K562 (cell line): ENCODE data around the gene KHDC3L. TPM values are rescaled to one million over a fixed set of nuclear protein-coding genes. Genes with fewer than 3 reads are reported as not detected.

Experiments used
- CC2D1A ChIP-seq: fragments of 450-650 bp; IDR thresholded peaks from 2 replicates; pipeline ENCODE4 v1.6.1; 2017; ENCODE audit warnings: mild to moderate bottlenecking
- E4F1 ChIP-seq: fragments of 250-450 bp; sonication (Bioruptor Pico); IDR thresholded peaks from 2 replicates; pipeline ENCODE4 v1.5.0; 2021; ENCODE audit warnings: mild to moderate bottlenecking, borderline replicate concordance
- MTF1 ChIP-seq: fragments of 250-450 bp; sonication (Bioruptor Pico); IDR thresholded peaks from 2 replicates; pipeline ENCODE4 v1.9.0; 2021; ENCODE audit warnings: moderate library complexity, mild to moderate bottlenecking, inconsistent platforms, borderline replicate concordance
- PHF8 ChIP-seq: fragments of 200-600 bp; sonication (generic); IDR thresholded peaks from 2 replicates; pipeline ENCODE4 v1.6.1; 2012; ENCODE audit warnings: mixed run types, mild to moderate bottlenecking, inconsistent platforms, low read length, moderate library complexity, borderline replicate concordance
- TFAP4 ChIP-seq: sonication (generic); formaldehyde crosslinking; IDR thresholded peaks from 2 replicates; pipeline ENCODE4 v1.8.0; 2022; ENCODE audit warnings: missing genetic modification reagents, mild to moderate bottlenecking, moderate library complexity, borderline replicate concordance
- ZNF780A ChIP-seq: fragments of 250-450 bp; sonication (Bioruptor Pico); IDR thresholded peaks from 2 replicates; pipeline ENCODE4 v1.5.0; 2021; ENCODE audit warnings: mild to moderate bottlenecking
- polyA plus RNA-seq, 8 experiments: library from polyadenylated mRNA; depleted of rRNA in 4 of 8; stranded (reverse) in 5 of 8; unstranded in 3 of 8; fragments of >200 nt; fragmentation: Nextera tagmentation in 2 of 8; fragmentation: Illumina TruSeq in 1 of 8; extraction: Ambion mirVana in 2 of 8; extraction: Trizol in 1 of 8; gene quantifications; 2 replicates each; pipeline versions ENCODE4 v1.2.1 to v1.2.3, GENCODE V29; 2011 to 2014; ENCODE audit warnings: inconsistent platforms in 1 of 8, missing spikeins in 1 of 8
- total RNA-seq, 7 experiments: library from RNA; depleted of rRNA in 6 of 7; stranded (reverse); fragments of >200 nt in 6 of 7; fragmentation: Illumina TruSeq in 2 of 7; extraction: Trizol in 2 of 7; gene quantifications; 2 replicates each; pipeline versions ENCODE4 v1.2.1 to v1.2.3, GENCODE V29; 2011 to 2021; ENCODE audit warnings: low replicate concordance in 1 of 7

KHDC3L gene
- total and polyA plus RNA-seq, 9 of the 15 experiments (the other 6 are each of a cell fraction or from before 2014, with no cell fraction given) = not detected

GRCh38 chr6:73388800-73389512, 26.5 kb downstream of the KHDC3L start (continued):
- no peak for TF ChIP-seq E4F1
- TF ChIP-seq ZNF780A (CRISPR knock-in tag) = no peak
- peak; percentile 74; the same call in 1 of the 2 replicates for TF ChIP-seq TFAP4 (CRISPR knock-in tag)
- TF ChIP-seq CC2D1A = peak; percentile 47; the same call in 1 of the 2 replicates
- TF ChIP-seq PHF8 = peak; percentile 84
- no peak for TF ChIP-seq MTF1 (CRISPR knock-in tag)
